ENCODE data around the gene CBARP. TPM values are rescaled to one million over a fixed set of nuclear protein-coding genes. Genes with fewer than 3 reads are reported as not detected.

CBARP gene
- total and polyA plus RNA-seq, 9 of the 15 experiments (the other 6 are each of a cell fraction or from before 2014, with no cell fraction given): 0.03 to 8.9 (median 1.2) TPM; not detected in 1

- TF ChIP-seq, protein P1, sequence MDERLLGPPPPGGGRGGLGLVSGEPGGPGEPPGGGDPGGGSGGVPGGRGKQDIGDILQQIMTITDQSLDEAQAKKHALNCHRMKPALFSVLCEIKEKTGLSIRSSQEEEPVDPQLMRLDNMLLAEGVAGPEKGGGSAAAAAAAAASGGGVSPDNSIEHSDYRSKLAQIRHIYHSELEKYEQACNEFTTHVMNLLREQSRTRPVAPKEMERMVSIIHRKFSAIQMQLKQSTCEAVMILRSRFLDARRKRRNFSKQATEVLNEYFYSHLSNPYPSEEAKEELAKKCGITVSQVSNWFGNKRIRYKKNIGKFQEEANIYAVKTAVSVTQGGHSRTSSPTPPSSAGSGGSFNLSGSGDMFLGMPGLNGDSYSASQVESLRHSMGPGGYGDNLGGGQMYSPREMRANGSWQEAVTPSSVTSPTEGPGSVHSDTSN (CRISPR knock-in tag; IDR thresholded peaks at IDR 0.05; ENCODE audit: low read depth): no peak
- TF ChIP-seq, protein P1 (tag; conservative IDR thresholded peaks at IDR 0.05; ENCODE audit: low read depth): no peak
- no peak for TF ChIP-seq ZNF561 (CRISPR knock-in tag; conservative IDR thresholded peaks at IDR 0.05)
- no peak for TF ChIP-seq KDM1A (IDR thresholded peaks at IDR 0.05)
- TF ChIP-seq CHD2 (IDR thresholded peaks at IDR 0.05; ENCODE audit: low read depth, low read length): peak; percentile 70
- TF ChIP-seq, protein P2, sequence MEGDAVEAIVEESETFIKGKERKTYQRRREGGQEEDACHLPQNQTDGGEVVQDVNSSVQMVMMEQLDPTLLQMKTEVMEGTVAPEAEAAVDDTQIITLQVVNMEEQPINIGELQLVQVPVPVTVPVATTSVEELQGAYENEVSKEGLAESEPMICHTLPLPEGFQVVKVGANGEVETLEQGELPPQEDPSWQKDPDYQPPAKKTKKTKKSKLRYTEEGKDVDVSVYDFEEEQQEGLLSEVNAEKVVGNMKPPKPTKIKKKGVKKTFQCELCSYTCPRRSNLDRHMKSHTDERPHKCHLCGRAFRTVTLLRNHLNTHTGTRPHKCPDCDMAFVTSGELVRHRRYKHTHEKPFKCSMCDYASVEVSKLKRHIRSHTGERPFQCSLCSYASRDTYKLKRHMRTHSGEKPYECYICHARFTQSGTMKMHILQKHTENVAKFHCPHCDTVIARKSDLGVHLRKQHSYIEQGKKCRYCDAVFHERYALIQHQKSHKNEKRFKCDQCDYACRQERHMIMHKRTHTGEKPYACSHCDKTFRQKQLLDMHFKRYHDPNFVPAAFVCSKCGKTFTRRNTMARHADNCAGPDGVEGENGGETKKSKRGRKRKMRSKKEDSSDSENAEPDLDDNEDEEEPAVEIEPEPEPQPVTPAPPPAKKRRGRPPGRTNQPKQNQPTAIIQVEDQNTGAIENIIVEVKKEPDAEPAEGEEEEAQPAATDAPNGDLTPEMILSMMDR (IDR thresholded peaks at IDR 0.05 in 2 of 3, conservative IDR thresholded peaks at IDR 0.05 in 1 of 3; ENCODE audit: insufficient read depth in 2 of 3, low read depth in 1 of 3, low read length in 3 of 3): 0 out of 6 replicates have a peak, but pooled peaks of 1 of the 3 experiments have one; percentile 9
- TF ChIP-seq, protein P3, sequence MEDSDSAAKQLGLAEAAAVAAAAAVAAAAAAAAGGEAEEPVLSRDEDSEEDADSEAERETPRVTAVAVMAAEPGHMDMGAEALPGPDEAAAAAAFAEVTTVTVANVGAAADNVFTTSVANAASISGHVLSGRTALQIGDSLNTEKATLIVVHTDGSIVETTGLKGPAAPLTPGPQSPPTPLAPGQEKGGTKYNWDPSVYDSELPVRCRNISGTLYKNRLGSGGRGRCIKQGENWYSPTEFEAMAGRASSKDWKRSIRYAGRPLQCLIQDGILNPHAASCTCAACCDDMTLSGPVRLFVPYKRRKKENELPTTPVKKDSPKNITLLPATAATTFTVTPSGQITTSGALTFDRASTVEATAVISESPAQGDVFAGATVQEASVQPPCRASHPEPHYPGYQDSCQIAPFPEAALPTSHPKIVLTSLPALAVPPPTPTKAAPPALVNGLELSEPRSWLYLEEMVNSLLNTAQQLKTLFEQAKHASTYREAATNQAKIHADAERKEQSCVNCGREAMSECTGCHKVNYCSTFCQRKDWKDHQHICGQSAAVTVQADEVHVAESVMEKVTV (CRISPR knock-in tag; IDR thresholded peaks at IDR 0.05): no peak
- no peak for TF ChIP-seq MYBL2 (IDR thresholded peaks at IDR 0.05; ENCODE audit: low read depth)
- no peak for TF ChIP-seq MYBL2 (CRISPR knock-in tag; IDR thresholded peaks at IDR 0.05; ENCODE audit: borderline replicate concordance)
- peak; percentile 18; the same call in 1 of the 2 replicates for TF ChIP-seq ZNF24 (IDR thresholded peaks at IDR 0.05)
- TF ChIP-seq ZNF583 (CRISPR knock-in tag; IDR thresholded peaks at IDR 0.05): no peak
- no peak for TF ChIP-seq ZNF707 (CRISPR knock-in tag; conservative IDR thresholded peaks at IDR 0.05)
- no peak for TF ChIP-seq TRIM28 (IDR thresholded peaks at IDR 0.05)
- TF ChIP-seq KDM4B (IDR thresholded peaks at IDR 0.05; ENCODE audit: borderline replicate concordance in 2 of 2, low read depth in 1 of 2): no peak
- 0 out of 2 replicates have a peak, but pooled peaks have one; percentile 43 for TF ChIP-seq ZBTB17 (CRISPR knock-in tag; IDR thresholded peaks at IDR 0.05)
- TF ChIP-seq RFX5 (IDR thresholded peaks at IDR 0.05; ENCODE audit: low read depth, low read length): no peak
- TF ChIP-seq UBTF (IDR thresholded peaks at IDR 0.05; ENCODE audit: borderline replicate concordance in 1 of 2, low read depth in 2 of 2, low read length in 2 of 2): 0 out of 4 replicates have a peak, but pooled peaks of 1 of the 2 experiments have one; percentile 27
- peak; percentile 18; the same call in 1 of the 2 replicates for TF ChIP-seq SP1 (CRISPR knock-in tag; IDR thresholded peaks at IDR 0.05)
- TF ChIP-seq GTF2F1 (IDR thresholded peaks at IDR 0.05; ENCODE audit: low read depth, low read length): peak; percentile 72; the same call in 1 of the 2 replicates
- peak; percentile 69 for TF ChIP-seq SIN3B (IDR thresholded peaks at IDR 0.05; ENCODE audit: low read depth)
These were observed 3.8 kb upstream of the CBARP start, which contains the start of gene ATP5F1D (continued) for GRCh38 chr19:1241417-1242095.

Data from K562 (cell line).